ENCODE measurements around the gene TAS1R3.

The TAS1R3 gene
- 0 to 1.7 (median 0.15) reads per million in 17 experiments for total RNA-seq

DNA sequence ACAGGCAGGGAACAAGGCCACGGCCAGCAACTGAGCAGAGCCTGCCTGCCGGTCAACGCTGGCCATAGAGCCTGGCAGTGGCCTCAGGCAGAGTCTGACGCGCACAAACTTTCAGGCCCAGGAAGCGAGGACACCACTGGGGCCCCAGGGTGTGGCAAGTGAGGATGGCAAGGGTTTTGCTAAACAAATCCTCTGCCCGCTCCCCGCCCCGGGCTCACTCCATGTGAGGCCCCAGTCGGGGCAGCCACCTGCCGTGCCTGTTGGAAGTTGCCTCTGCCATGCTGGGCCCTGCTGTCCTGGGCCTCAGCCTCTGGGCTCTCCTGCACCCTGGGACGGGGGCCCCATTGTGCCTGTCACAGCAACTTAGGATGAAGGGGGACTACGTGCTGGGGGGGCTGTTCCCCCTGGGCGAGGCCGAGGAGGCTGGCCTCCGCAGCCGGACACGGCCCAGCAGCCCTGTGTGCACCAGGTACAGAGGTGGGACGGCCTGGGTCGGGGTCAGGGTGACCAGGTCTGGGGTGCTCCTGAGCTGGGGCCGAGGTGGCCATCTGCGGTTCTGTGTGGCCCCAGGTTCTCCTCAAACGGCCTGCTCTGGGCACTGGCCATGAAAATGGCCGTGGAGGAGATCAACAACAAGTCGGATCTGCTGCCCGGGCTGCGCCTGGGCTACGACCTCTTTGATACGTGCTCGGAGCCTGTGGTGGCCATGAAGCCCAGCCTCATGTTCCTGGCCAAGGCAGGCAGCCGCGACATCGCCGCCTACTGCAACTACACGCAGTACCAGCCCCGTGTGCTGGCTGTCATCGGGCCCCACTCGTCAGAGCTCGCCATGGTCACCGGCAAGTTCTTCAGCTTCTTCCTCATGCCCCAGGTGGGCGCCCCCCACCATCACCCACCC, at the start of gene TAS1R3:
Gene TAS1R3 (plus strand): TSS at position 213 of the 898 bp plus-strand sequence. CDS start 66 bp downstream, at position 279.
- DNase-seq, result no peak

DNA sequence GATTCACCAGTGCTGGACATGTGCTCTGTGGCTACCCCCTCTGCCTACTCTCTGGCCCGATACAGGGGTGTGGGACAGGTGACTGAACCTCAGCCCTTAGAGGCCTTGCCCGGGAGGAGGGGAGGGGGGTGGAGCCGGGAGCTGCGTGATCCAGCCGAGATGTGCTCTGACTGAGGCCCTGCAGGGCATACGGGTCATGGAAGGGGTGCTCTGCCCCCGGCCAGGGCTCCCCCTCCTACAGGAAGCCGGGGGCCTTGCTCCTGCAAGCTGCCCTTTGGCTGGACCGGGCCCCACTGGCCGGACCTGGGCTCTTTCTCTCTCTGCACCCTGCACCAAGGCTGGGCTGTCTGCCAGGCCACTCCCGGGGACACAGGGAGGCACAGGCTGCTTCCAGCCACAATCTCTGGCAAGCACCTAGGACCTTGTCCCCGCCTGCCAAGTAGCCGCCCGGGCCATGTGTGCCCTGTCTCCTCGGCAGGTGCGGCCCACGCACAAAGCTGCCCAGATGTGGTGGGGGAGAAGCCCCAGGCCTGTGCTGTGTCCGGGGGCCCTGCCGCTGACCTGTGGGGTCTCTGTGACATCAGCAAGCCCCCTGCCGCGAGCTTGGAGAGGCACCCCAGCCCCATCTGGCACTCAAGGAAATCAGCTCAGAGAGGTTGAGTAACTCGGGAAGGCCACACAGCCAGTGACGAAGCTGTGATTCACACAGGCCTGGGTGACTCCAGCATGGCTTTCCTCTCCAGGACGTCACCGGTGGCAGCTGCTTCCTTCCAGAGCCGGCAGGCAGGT, 49.4 kb upstream of the TAS1R3 start:
- DNase-seq, result peak; percentile 17 to 55 (median 29)

DNA sequence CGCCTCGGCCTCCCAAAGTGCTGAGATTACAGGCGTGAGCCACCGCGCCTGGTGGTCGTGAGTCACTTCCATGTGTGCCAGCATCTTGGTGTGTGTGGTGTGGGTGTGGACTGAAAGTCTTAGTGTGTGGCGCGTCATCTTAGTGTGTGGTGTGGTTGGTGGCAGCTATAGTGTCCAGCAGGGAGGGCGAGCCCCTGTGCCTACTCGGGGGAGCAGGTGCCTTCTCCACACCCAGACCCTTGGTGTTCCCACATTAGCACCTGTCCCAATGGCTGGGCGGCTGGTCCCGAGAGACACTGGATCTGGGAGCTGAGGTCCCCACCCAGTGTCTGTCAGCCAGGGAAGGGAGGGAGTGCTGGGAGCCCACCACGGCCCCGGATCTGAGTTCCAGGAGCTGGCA, 48.1 kb upstream of the TAS1R3 start:
- peak; percentile 20 to 47 (median 32) for DNase-seq

DNA sequence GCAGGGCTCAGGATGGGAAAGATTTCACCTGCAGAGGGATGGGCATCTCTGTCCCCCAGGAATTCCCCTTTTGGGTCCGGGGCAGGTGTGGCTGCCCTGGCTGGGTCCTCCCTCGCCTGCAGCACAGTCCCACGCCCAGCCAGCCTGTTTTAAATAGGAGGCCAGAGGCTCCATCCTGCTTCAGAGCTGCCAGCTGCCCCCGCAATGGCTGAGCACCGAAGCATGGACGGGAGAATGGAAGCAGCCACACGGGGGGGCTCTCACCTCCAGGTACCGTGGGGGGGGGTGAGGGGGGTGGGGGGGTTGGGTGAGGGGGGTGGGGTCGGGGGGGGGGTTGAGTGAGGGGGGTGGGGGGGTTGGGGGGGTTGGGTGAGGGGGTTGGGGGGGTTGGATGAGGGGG, 47.3 kb upstream of the TAS1R3 start:
- no peak for DNase-seq

DNA sequence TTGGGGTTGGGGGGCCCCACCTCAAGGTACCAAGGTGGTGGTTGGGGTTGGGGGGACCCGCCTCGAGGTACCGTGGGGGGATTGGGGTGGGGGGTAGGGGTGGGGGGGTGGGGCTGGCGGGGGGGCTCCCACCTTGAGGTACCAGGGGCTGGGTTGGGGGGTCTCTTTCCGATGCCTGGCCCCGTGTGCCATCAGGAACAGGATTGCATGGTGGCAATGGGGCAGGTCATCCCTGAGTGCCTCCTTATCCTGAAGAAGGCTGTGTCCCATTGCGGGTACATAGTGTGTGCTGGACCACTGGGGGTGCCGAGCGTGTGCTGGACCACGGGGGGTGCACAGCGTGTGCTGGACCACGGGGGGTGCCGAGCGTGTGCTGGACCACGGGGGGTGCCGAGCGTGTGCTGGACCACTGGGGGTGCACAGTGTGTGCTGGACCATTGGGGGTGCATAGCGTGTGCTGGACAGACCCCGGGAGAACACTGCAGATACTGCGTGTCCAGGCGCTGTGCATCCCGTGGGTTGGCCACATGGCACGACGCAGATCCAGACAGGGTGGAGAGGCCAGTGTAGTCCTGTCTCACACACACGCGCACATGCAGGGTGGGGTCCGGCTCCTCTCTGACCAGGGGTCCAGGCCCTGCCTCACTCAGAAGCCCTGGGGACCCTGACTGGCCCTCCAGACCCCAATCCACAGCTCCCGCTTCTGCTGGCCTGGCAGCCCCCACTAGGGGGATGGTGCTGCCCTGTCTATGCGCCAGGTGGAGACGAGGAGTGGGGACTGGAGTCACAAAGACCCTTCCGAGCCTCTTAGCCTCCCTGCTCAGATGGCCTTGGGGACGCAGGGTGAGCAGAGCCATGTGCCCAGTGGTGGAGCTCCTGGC, 46.6 kb upstream of the TAS1R3 start:
- no peak for DNase-seq

DNA sequence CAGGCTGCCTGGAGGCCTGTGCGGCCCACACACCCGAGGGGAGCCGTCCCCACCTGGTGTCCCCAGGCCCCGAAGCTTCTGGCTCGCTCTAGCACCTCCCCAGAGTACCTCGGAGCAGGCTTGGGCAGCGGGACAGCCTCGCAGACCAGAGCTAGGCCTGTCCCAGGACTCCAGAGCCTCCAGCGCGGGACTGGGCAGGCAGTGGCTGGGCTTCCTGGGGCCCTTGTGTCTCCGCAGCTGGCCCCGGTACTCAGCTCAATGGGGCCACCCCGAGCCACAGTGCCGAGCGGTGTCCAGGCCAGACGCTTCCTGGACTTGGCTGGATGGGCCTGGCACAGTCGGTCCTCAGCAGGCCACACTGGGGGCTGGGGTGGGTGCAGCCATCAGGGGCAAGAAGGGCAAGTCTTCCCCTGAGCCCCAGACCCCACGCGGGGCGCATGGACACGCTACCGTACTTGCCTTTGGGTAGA, 45.9 kb upstream of the TAS1R3 start:
- no peak for DNase-seq

DNA sequence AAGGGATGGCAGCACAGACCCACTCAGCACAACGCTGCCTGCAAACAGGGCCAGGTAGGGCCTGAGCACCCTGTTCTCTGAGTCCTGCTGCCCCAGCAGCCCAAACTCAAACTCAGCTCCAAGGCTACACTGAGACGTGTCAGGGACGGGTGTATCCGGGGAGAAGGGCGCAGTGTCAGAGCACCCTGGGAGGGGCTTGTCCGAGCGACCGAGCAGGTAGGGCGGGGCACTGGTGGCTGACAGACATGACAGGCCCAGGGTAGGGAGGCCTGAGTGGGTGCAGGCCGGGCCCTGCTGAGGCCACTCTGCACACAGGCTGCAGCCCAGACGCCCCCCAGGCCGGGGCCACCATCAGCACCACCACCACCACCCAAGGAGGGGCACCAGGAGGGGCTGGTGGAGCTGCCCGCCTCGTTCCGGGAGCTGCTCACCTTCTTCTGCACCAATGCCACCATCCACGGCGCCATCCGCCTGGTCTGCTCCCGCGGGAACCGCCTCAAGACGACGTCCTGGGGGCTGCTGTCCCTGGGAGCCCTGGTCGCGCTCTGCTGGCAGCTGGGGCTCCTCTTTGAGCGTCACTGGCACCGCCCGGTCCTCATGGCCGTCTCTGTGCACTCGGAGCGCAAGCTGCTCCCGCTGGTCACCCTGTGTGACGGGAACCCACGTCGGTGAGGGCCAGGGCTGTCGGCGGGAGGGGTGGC, 45.3 kb upstream of the TAS1R3 start:
- no peak for DNase-seq

DNA sequence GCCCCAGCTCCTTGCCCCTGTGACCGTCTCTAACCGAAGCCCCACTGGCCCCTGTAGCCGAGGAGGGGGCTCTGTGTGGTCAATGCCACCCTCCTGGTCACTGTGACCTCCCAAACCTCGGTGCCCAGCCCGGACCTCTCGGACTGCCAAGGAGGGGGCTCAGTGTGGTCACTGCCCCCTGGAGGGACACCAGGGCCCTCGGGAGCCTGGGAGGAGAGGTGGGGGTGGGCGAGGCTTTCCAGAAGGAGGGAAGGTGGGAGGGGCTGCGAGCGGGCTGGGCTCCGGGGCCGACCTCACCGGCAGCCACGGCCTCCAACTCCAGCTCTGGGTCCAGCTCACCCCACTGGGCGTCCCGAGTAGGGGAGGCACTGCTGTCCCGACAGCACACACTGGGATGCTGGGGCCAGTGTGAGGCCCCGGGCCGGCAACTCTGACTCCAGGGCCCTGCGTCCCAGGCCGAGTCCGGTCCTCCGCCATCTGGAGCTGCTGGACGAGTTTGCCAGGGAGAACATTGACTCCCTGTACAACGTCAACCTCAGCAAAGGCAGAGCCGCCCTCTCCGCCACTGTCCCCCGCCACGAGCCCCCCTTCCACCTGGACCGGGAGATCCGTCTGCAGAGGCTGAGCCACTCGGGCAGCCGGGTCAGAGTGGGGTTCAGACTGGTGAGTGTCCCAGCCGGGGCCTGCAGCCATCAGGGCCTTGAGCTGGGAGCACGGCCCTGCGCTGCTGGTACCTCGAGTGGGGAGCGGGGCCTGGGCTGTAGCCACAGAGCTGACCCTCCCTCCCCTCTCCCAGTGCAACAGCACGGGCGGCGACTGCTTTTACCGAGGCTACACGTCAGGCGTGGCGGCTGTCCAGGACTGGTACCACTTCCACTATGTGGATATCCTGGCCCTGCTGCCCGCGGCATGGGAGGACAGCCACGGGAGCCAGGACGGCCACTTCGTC, 44.5 kb upstream of the TAS1R3 start:
- DNase-seq, result no peak

DNA sequence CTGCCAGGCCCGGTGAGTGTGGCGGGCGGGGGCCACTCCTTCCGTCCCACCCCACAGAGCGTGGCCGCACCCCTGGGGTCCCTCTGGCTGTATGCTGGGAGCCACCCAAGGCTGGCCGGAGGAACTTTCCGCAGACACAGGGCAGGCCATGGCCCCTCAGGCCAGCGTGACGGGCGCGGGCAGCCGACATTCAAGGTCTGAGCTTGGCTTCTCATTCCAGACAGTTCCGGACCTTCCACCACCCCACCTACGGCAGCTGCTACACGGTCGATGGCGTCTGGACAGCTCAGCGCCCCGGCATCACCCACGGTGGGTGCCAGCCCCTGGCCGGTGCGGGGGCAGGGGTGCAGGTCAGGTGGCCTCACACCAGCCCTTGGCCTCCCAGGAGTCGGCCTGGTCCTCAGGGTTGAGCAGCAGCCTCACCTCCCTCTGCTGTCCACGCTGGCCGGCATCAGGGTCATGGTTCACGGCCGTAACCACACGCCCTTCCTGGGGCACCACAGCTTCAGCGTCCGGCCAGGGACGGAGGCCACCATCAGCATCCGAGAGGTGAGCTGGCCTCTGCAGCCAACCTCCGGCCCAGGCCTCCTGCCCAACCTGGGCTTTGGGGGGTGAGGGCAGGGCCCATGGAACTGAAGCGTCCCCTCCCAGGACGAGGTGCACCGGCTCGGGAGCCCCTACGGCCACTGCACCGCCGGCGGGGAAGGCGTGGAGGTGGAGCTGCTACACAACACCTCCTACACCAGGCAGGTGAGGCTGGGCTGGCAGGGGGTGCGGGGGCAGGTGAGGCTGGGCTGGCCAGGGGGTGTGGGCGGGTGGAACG, 43.6 kb upstream of the TAS1R3 start:
- no peak for DNase-seq

DNA sequence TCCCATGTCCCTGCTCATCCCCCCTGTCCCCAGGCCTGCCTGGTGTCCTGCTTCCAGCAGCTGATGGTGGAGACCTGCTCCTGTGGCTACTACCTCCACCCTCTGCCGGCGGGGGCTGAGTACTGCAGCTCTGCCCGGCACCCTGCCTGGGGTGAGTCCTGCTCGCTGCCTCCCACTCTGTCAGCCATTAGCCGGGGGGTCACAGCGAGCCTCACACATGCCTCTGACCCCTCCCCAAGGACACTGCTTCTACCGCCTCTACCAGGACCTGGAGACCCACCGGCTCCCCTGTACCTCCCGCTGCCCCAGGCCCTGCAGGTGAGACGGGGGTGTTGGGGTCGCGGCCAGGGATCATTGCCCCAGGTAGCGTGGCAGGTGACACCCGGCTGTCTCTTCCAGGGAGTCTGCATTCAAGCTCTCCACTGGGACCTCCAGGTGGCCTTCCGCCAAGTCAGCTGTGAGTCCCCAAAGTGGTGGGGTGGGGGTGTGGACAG, 40.8 kb upstream of the TAS1R3 start:
- peak; percentile 51 to 80 (median 70) for DNase-seq

DNA sequence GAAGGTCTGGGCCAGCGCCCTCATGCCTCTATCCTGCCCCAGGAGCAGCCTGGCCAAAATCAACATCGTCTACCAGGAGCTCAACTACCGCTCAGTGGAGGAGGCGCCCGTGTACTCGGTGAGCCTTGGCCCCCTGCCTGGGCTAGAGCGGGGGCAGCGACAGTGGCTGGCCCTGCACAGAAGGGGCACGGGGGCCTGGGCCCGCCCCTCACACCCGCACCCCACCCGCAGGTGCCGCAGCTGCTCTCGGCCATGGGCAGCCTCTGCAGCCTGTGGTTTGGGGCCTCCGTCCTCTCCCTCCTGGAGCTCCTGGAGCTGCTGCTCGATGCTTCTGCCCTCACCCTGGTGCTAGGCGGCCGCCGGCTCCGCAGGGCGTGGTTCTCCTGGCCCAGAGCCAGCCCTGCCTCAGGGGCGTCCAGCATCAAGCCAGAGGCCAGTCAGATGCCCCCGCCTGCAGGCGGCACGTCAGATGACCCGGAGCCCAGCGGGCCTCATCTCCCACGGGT, 40.0 kb upstream of the TAS1R3 start:
- no peak for DNase-seq

DNA sequence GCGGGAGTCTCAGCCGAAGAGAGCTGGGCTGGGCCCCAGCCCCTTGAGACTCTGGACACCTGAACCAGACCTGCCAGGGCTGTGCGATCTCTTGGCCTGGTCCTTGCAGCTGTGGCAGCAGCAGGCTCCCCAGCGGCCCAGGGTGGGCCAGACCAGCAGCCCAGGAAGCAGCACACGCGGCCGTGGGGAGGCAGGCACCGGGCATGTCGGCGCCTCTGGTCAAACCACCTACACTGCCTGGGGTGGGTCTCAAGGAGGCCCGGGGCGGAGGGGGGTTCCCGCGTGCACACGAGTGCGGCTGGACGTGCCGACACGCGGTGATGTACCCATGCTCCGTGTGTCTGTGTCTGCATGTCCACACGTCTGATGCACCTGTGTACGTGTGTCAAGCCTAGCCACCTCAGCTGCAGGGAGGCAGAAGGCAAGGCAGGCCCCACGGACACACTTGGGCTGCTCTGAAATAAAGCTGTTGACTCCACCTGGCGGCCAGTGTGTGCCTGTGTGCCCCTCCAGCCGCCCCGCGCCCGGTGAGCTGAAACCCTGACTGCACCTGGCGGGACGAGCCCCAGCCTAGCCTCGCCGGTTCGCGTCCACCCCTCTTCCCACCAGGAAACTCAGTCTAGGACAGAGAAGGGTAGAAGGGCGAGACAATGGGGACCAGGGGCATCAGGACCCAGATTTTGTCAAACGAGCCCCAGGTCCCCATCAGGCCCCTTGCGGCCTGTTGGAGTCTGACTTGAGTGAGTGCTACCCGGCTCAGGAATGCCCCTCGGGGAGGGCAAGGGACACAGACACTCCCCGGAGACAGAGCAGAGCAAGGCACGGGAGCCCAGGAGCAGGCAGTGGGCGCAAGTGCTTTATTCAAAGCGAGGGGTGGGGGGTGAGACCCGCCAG, 39.3 kb upstream of the TAS1R3 start:
- peak; percentile 30 to 58 (median 46) for DNase-seq

DNA sequence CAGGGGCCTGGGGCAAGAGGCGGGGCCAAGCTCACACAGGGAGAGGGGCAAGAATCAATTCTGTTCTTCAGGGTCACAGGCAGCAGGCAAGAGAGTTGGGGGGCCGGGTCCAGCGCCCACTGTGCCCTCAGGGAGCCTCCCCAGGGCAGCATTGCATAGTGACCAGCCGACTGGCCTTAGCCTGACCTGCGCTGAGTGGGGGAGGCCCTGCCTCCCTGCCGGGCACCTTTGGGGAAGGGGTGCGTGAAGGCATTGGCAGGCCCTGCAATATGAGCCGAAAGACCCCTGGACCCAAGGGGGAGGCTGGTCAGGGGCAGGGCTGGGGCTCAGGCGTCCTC, 38.7 kb upstream of the TAS1R3 start:
- no peak for DNase-seq

DNA sequence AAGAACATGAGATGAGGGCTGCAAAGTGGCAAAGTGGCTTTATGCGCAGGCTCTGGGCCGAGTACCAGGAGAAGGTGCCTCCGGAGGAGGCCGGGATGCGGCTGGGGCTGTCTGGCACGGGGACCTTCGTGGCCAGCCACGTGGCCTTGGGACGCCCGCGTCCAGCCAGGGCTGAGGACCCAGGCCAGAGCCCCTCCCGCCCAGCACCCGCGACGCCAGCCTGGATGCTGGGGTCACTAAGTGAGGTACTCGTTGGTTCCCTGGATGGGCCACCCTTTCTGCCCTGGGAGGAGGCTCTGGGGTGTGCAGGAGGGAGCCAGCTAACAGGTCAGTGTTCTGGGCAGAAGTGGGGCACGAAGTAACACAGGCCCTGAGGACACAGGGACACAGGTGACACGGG, 38.2 kb upstream of the TAS1R3 start:
- no peak for DNase-seq

DNA sequence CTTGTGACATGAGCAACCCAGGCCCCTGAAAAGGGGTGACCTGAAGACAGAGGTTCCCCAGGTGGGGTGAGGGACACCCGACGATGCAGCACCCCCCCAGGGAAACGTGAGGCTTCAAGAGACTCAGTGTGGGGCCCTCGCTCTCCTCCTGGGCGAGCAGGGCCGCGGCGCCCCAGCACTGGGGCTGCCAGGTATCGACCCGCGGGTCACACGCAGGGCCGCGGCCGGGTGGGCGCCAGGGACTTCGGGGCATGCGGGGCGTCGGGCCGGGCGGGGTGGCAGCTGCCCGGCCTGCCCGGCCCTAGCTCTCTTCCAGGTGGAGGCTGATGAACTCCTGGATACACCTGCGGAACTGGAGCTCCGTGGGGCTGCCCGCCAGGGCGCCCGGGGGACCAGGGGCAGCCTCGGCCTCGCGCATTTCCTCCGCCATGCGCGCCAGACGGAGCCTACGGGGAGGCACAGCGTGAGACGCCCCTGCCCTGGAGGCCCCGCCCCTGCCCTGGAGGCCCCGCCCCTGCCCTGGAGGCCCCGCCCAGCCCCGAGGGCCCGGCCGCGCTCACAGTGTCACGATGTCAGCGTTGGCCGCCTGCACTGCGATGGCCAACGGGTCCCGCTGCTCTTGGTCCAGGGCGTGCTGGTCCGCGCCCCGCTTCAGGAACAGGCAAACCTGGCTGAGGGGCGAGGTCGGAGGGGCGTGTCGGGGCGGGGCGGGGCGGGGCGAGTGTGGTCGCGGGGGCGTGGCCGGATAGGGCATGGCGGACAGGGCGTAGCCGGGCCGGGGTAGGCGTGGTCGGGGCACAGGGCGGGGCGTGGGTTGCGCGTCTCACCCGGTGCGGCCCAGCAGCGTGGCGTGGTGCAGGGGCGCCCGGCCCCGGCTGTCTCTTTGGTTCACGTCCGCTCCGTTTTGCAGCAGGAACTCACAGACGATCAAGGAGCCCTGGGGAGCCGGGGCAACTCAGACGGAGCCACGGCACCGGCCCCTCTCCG, 37.5 kb upstream of the TAS1R3 start:
- DNase-seq, result no peak

DNA sequence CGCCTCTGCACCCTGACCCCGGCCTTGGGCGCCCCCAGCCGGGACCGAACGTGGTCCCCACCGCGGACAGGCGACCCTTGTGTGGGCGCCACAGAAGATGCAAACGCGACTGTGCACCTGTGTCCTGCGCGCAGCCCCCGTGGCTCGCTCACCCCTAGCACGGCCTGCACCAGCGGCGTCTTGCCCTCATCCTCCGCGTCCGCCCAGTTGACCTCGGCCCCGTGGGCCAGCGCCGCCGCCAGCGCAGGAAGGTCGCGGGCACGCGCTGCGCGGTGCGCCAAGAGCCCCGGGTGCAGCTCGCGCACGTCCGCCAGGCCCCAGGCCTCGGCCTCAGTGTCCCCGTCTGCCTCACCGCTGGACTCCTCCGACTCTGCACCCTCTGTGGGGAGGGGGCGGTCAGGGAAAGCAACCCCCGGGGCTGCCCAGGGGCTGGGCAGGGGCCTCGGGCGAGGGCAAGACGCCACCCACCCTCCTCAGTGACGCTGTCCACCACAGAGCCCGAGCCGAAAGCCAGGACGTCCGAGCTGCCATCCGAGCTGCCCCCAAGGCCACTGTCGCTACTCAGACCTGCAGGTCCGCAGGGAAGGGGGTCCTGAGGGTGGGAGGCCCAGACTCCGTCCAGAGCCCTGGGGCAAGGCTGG, 36.7 kb upstream of the TAS1R3 start:
- DNase-seq, result no peak

All from suppressor macrophage (primary cell).